Measurements from ENCODE around the gene CALM1. TPM values are rescaled to one million over a fixed set of nuclear protein-coding genes. Genes with fewer than 3 reads are reported as not detected.

CALM1 gene
- total and polyA plus RNA-seq, 10 of the 15 experiments (the other 5 are each of a cell fraction or from before 2014, with no cell fraction given) = 110 to 729 (median 261) TPM

DNA sequence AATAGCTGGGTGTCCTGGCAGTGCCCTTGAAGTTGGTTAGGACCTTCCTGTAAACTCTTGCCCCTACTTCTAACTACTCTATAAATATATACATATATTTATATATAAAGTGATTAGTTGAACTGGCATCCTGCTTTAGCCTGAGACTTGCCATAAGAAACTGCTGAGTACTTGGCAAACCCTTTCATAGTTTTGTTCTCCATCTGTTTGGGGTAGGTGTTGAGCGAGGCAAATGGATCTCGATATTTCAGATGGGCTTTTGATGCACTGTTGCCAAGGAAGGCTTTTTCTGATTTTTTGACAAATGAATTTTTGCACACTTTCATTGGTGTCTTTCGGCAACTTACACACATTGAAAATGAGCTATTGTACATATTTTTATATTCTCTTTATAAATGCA lies 10.4 kb downstream of the CALM1 start:
- Histone ChIP-seq H3K36me3 (ENCODE audit: control insufficient read depth in 2 of 2, insufficient read depth in 2 of 2, low read length in 1 of 2) (peaks cover 7 to 23% of the 10 kb centered on the region in 2 experiments), H3K4me2 (ENCODE audit: control insufficient read depth, insufficient read depth) (no peak overlapping the region), H3K4me3 (no peak overlapping the region), H3K27ac (ENCODE audit: control insufficient read depth, insufficient read depth) (no peak overlapping the region), H4K20me1 (ENCODE audit: control insufficient read depth, insufficient read depth) (no peaks in the 10 kb centered on the region; the same call in 1 of the 2 replicates), H3K4me1 (ENCODE audit: control insufficient read depth, insufficient read depth, low read length) (no peaks in the 10 kb centered on the region), H3K27me3 (replicated peaks in 1 of 2; ENCODE audit: control insufficient read depth in 2 of 2, insufficient read depth in 2 of 2, low read length in 1 of 2) (no peaks in the 10 kb centered on the region), H2AFZ (ENCODE audit: control insufficient read depth, low read depth, low read length) (no peak overlapping the region), H3K79me2 (ENCODE audit: control insufficient read depth, insufficient read depth, low read length) (no peaks in the 10 kb centered on the region), H3K9ac (ENCODE audit: control insufficient read depth, insufficient read depth, low read length) (no peak overlapping the region), H3K9me3 (replicated peaks; ENCODE audit: control insufficient read depth, insufficient read depth, low read length) (no peaks in the 10 kb centered on the region)
- in situ Hi-C loops (cut with MboI) = no loop called here
- WGBS (ENCODE audit: insufficient coverage, insufficient replicate concordance, low lambda C conversion rate, missing lambda C conversion rate) = 98% methylated on average over 3 of the region's 3 CpGs
- no peak for DNase-seq (ENCODE audit: low read depth, low spot score)
- POLR2A ChIA-PET = no interaction called here
- RAD21 ChIA-PET (ENCODE audit: unreplicated experiment) = no interaction called here
- TF ChIP-seq HCFC1 (IDR thresholded peaks at IDR 0.05; ENCODE audit: low read length) = no peak
- no peak for TF ChIP-seq SMAD1 (IDR thresholded peaks at IDR 0.05; ENCODE audit: low read depth, partially characterized antibody)
- TF ChIP-seq TCF7 (IDR thresholded peaks at IDR 0.05; ENCODE audit: borderline replicate concordance) = no peak
- no peak for TF ChIP-seq SREBF1 (IDR thresholded peaks at IDR 0.05; ENCODE audit: low read length)
- no peak for TF ChIP-seq BMI1 (IDR thresholded peaks at IDR 0.05; ENCODE audit: borderline replicate concordance)
- TF ChIP-seq, protein P1, sequence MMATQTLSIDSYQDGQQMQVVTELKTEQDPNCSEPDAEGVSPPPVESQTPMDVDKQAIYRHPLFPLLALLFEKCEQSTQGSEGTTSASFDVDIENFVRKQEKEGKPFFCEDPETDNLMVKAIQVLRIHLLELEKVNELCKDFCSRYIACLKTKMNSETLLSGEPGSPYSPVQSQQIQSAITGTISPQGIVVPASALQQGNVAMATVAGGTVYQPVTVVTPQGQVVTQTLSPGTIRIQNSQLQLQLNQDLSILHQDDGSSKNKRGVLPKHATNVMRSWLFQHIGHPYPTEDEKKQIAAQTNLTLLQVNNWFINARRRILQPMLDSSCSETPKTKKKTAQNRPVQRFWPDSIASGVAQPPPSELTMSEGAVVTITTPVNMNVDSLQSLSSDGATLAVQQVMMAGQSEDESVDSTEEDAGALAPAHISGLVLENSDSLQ (IDR thresholded peaks at IDR 0.05) = no peak
- intact Hi-C loops (cut with micrococcal nuclease; ENCODE audit: unreplicated experiment) = no loop called here
- CTCF ChIA-PET = no interaction called here
- SMC1A ChIA-PET (ENCODE audit: uncharacterized antibody, unreplicated experiment) = interaction anchor here (0.8 kb wide), 1 partner anchor 8 kb away, joined by 3 read pairs; no protein-coding TSS in a partner anchor
- no TSS peak for BruUV-seq (replicated peaks)
- ATAC-seq = no peak
- no peak for FAIRE-seq

DNA sequence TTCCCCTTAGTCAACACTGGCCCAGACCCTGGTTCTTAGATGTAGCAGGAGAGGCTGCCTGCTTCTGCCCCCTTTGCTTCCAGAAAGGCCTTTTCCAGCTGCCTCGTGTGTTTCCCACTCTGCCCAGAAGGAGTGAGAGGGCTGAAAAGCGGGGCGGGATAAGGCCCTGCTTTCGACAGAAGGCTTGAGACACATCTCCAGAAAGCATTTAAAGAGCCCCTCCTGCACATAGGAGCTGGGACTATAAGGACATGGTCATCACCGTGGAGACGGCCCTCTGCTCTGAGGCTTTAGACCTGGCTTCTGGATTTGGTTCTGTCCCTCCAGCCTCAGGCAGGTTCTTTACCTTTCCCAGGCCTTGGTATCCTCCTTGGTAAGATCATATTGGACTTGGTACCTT lies 11.9 kb downstream of the CALM1 start:
- Histone ChIP-seq H3K4me3 (no peak overlapping the region), H4K20me1 (ENCODE audit: control insufficient read depth, insufficient read depth) (no peaks in the 10 kb centered on the region; the same call in 1 of the 2 replicates), H3K4me1 (ENCODE audit: control insufficient read depth, insufficient read depth, low read length) (no peaks in the 10 kb centered on the region), H3K9ac (ENCODE audit: control insufficient read depth, insufficient read depth, low read length) (no peak overlapping the region), H3K27me3 (replicated peaks in 1 of 2; ENCODE audit: control insufficient read depth in 2 of 2, insufficient read depth in 2 of 2, low read length in 1 of 2) (no peaks in the 10 kb centered on the region), H3K9me3 (replicated peaks; ENCODE audit: control insufficient read depth, insufficient read depth, low read length) (no peaks in the 10 kb centered on the region), H3K4me2 (ENCODE audit: control insufficient read depth, insufficient read depth) (no peak overlapping the region), H3K27ac (ENCODE audit: control insufficient read depth, insufficient read depth) (no peak overlapping the region), H3K79me2 (ENCODE audit: control insufficient read depth, insufficient read depth, low read length) (no peaks in the 10 kb centered on the region), H3K36me3 (ENCODE audit: control insufficient read depth in 2 of 2, insufficient read depth in 2 of 2, low read length in 1 of 2) (peaks cover 5 to 11% of the 10 kb centered on the region in 2 experiments), H2AFZ (ENCODE audit: control insufficient read depth, low read depth, low read length) (no peak overlapping the region)
- POLR2A ChIA-PET = no interaction called here
- no peak for DNase-seq (ENCODE audit: low read depth, low spot score)
- in situ Hi-C loops (cut with MboI) (no loop called here), intact Hi-C loops (cut with micrococcal nuclease; ENCODE audit: unreplicated experiment) (no loop called here)
- RAD21 ChIA-PET (ENCODE audit: unreplicated experiment) = no interaction called here
- no peak for FAIRE-seq
- ATAC-seq = no peak
- CTCF ChIA-PET = interaction anchor here (1.0 kb wide), 4 partner anchors 9 to 289 kb away, joined by 3 to 4 read pairs (median 3); no protein-coding TSS in a partner anchor
- WGBS (ENCODE audit: insufficient coverage, insufficient replicate concordance, low lambda C conversion rate, missing lambda C conversion rate) = 92% methylated on average over 6 of the region's 6 CpGs
- TF ChIP-seq ZNF622 (IDR thresholded peaks at IDR 0.05) (no peak), RELA (IDR thresholded peaks at IDR 0.05; ENCODE audit: borderline replicate concordance, partially characterized antibody) (no peak), JUNB (IDR thresholded peaks at IDR 0.05) (no peak)
- SMC1A ChIA-PET (ENCODE audit: uncharacterized antibody, unreplicated experiment) = interaction anchor here (0.6 to 0.8 kb wide), 2 partner anchors 92 to 150 kb away, joined by 3 read pairs; no protein-coding TSS in a partner anchor
- BruUV-seq (replicated peaks) = no TSS peak

All from GM12878 (cell line).